Measurements from ENCODE around the gene TANGO6.
A peak's percentile ranks its signal among the peaks of the same experiment; 100 is the strongest.
"Not testable (repeated sequence)": the region's sequence is repeated elsewhere in the genome, so short reads cannot be mapped to it uniquely, and the experiment has no call there.

TANGO6 gene

GRCh38 chr16:69123910-69124309 is 280.6 kb downstream of the TANGO6 start:
- peak; percentile 69 for DNase-seq

DNA sequence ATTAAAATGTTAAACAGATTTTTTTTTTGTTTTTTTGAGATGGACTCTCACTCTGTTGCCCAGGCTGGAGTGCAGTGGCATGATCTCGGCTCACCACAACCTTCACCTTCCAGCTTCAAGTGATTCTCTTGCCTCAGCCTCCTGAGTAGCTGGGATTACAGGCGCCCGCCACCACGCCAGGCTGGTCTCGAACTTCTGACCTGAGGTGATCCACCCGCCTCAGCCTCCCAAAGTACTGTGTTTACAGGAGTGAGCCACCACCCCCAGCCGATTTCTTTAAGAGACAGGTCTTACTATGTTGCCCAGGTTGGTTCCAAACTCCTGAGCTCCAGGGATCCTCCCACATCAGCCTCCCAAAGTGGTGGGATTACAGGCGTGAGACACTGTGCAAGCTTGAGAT is 281.1 kb downstream of the TANGO6 start:
- DNase-seq, result not testable (repeated sequence)

DNA sequence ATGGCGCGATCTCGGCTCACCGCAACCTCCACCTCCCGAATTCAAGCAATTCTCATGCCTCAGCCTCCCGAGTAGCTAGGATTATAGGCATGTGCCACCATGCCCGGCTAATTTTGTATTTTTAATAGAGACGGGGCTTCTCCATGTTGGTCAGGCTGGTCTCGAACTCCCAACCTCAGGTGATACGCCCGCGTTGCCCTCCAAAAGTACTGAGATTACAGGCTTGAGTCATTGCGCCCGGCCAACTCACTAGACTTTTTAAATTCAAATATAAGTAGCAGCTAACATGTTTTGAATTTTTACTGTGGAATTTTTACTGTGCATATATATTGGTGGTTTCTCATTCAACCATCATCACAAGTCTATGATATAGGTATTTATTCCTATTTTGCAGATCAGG is 281.6 kb downstream of the TANGO6 start:
- DNase-seq, result not testable (repeated sequence)

DNA sequence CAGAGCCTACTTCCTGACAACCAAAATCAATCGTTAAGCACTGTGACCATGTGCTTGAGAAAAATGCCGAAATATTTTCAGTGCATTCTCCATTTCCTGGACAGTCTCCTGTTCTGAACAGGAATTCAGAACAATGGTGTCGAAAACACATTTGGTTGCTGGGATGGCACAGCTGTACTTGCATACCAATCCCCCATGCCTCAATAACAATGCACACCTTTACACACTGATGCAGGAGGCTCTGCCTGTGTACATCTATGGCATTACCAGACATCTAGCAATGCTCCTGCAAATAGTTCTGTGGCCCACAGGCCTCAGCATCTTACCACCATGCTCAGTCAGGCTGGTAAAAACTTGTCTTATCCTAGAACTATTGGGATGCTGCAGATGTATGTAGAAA is 282.9 kb downstream of the TANGO6 start:
- no peak for DNase-seq

DNA sequence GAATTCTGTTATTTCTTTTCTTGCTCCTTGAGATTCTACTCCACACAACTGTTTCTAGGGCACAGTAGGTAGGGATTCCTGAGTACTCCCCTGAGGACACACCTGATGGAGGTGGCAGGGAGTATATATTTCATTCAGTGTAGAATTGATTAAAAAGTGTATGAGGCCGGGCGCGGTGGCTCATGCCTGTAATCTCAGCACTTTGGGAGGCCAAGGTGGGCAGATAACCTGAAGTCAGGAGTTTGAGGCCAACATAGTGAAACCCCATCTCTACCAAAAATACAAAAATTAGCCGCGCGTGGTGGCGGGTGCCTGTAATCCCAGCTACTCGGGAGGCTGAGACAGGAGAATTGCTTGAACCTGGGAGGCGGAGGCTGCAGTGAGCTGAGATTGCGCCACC is 283.5 kb downstream of the TANGO6 start:
- not testable (repeated sequence) for DNase-seq

GRCh38 chr16:69127966-69128510 is 284.7 kb downstream of the TANGO6 start:
- DNase-seq, result no peak

DNA sequence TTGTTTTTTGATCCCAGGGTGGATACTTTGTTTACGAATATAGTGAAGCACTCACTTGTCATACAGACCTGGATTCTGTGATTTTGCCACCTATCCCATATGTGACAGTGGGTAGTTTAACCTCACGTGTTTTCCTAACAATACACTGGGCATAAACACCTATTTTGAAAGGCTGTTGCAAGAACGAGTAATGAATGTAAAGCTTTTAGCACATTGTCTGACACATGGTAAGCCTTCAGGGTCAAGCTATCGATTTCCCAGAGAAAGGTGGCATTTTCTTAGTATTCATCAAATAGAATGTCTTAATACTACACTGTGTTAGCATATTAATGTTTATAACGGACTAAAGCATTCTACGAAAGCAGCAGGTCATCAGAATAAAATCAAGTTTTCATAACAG is 287.1 kb downstream of the TANGO6 start:
- DNase-seq, result no peak

DNA sequence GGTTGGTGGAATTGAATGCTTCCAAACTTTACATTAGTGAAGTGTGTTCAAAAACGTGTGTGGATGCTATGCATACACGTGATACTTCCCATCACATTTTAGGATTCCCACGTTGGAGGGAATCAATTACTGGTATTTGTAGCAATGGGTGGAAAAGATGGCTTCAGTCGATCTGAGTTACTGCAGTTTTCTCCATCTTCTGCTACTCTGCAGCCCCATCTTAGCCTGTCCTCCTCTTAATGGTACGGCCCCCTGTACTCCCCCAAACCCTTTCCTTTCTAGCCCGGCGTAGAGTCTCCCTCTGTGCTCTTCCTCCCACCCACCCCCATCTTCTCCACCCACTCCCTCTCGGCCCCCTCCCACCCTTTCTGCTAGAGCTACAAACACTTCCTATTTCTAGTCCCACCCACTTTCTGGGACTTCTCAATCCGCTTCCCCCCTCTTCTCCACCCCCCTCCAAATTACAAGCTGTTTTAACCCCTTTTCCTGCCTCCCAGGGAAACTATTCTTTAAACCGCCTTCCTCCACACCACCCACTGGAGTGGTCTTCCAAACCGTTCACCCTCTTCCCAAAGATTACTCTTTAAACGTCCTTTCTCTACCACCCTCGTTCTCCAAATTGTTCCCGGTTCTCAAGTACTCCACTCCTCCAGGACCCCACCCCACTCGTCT is 288.0 kb downstream of the TANGO6 start:
- no peak for DNase-seq

DNA sequence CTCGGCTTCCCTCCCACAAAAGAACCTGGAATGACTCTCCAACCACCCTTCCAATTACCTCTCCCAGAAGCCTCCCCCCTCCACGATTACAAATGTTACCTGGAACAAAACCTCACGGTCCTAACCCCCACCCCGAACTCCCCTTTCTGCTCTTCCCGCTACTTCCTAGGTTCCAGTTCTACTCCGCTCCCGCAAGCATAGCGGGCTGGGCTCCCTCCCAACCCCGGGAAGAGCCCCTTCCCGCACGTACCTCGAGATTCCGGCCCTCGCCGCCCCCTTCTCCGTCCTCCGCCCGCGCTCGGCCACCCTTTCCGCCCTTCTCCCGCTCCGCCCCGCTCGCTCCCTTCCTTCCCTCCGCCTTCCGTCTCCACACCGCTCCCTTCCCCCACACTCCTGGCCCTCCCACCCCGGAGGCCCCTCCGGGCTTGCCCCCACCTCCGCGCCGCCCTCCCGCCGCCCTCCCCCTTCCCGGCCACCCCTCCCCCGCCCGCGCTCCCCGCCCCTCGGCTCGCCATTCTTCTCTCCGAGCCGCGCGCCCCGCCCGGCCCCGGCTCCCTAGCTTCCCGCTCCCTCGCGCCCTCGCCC is 288.6 kb downstream of the TANGO6 start:
- DNase-seq, result peak; percentile 88

DNA sequence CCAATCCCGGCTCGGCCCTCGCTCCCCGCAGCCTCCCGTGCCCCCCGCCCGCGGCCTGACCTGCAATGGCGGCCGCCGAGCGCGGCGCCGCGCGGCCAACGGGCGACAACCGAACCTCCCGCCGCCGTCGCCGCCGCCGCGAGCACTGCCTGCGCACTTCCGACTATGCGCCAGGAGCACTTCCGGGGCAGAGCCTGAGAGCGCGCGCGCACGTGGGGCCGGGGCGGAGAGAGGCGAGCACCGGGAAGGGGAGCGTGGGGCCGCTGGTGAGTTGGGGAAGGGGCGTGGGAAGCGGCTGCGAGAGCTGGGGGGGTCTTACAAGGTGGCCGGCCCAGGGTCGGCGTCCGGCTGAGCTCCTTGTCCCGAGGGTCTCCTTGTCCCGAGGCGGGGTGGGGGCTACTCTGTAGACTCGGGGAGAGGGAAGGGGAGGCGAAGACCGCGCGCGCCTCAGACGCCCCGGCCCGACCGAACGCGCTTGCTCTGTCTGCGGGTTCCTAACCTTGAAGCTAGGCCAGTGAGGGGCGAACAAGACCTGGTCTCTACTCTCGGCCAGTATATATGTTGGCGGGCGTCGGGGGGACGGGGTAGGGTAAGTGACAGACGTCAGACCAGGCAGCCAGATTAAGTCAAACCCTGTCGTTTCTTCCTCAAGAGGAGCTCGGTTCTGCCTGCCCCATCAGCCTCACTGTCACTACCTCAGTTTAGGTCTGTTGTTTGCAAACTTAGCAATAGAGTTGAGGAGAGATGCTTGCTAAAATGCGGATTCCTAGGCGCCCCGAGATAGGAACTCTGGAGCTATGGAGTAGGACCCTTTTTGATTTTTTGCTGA is 289.3 kb downstream of the TANGO6 start, which contains the start of the genes CHTF8 and UTP4:
CHTF8 (minus strand) TSS at position 165 of the 829 bp plus-strand sequence. CDS start 11,130 bp downstream, outside the sequence.
UTP4 (plus strand) TSS at position 226 of the 829 bp plus-strand sequence. CDS start 811 bp downstream, outside the sequence.
- peak; percentile 90 for DNase-seq

DNA sequence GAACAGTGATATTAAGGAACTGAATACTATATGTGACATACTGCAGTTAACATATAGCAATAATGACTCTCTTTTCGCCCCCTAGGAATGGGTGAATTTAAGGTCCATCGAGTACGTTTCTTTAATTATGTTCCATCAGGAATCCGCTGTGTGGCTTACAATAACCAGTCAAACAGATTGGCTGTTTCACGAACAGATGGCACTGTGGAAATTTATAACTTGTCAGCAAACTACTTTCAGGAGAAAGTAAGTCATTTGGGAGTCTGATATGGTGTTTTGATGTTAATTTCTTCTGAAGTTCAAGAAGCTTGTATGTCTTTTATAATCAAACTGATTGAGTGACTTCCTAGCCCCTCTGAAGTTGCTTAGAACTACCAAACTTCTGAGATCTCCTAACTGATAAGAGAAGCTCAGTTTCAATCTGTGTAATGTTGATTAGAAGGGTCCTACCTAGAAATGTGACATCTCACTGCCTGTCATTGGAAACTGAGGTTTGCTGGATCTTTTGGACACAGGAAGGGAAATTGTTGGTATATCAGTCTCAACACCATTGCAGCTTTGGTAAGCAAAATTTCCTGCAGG is 290.1 kb downstream of the TANGO6 start:
- no peak for DNase-seq
